Right lobe of liver (tissue), 6 donors: ENCODE measurements around the gene RNU5B-1. TPM values are rescaled to one million over a fixed set of nuclear protein-coding genes. Genes with fewer than 3 reads are reported as not detected.
A peak's percentile ranks its signal among the peaks of the same experiment; 100 is the strongest.

Experiments
- ATAC-seq, 4 donors: fragments of 200-7000 bp; cut with Tn5 transposase; one replicate each; pipeline ENCODE4 v1.9.1; 2020; ENCODE audit warnings: mild to moderate bottlenecking in 4 of 4, moderate library complexity in 4 of 4
- DNase-seq, 3 donors: peaks; one replicate each; pipeline ENCODE4 v3.0.0-alpha.2; 2020
- H3K27ac ChIP-seq, 3 donors: fragments of 200-600 bp; one replicate each; pipeline ENCODE4 v1.8.0; 2022
- H3K27me3 ChIP-seq, 2 donors: fragments of 200-600 bp; one replicate each; pipeline ENCODE4 v1.8.0; 2022
- H3K36me3 ChIP-seq, 4 donors: fragments of 200-600 bp; sonication (generic) in 1 of 4; one replicate each; pipeline versions ENCODE4 v1.5.1 to v1.8.0; 2017 to 2022; ENCODE audit warnings: control low read depth in 1 of 4
- H3K4me1 ChIP-seq, 4 donors: fragments of 200-600 bp; sonication (generic) in 1 of 4; one replicate each; pipeline versions ENCODE4 v1.5.1 to v1.8.0; 2017 to 2022; ENCODE audit warnings: control low read depth in 1 of 4
- H3K4me3 ChIP-seq, 3 donors: fragments of 200-600 bp; one replicate each; pipeline ENCODE4 v1.8.0; 2022
- H3K9me3 ChIP-seq, 4 donors: fragments of 200-600 bp; sonication (generic) in 1 of 4; one replicate each; pipeline versions ENCODE4 v1.5.1 to v1.8.0; 2017 to 2022; ENCODE audit warnings: control low read depth in 1 of 4
- POLR2A ChIP-seq: fragments of 450-650 bp; IDR thresholded peaks from one replicate; pipeline ENCODE4 v1.6.1; 2017; ENCODE audit warnings: antibody characterized with exemption, mild to moderate bottlenecking
- WGBS: methylation state at CpG from one replicate; pipeline ENCODE4 v1.1.6; 2018; ENCODE audit warnings: low coverage, low lambda C conversion rate; ENCODE audit not compliant: insufficient coverage; ENCODE audit errors: missing lambda C conversion rate; 5-methylcytosine and 5-hydroxymethylcytosine counted together
- intact Hi-C, 2 donors: fragments of 100-400 bp; cut with DNase I; formaldehyde crosslinking; loops; one replicate each; pipeline versions ENCODE4 v1.11.2 to v1.14.1; 2022
- total RNA-seq, 6 experiments: library from RNA; depleted of rRNA in 2 of 6; stranded (reverse); fragments of >200 nt in 2 of 6; fragmentation: NEBNext Ultra II Directional in 3 of 6; extraction: Animal tissue kit (Norgen Biotek cat#: 25700) in 3 of 6; gene quantifications; one replicate each; pipeline versions ENCODE4 v1.1.0 to v1.2.4, GENCODE V29; 2016 to 2023
- TF ChIP-seq, protein P1 (sequence below), 4 donors: fragments of 200-600 bp in 3 of 4; fragments of 450-650 bp in 1 of 4; IDR thresholded peaks; one replicate each; pipeline versions ENCODE4 v1.5.1 to v1.8.0; 2016 to 2022; ENCODE audit warnings: antibody characterized with exemption in 4 of 4, mild to moderate bottlenecking in 2 of 4
- donor health status: DM: no; HTN: yes; CAD: no.
- donor health status: DM: no; HTN: no; CAD: no.
- donor health status: DM: no; HTN: no; CAD: no.
- donor health status: DM: no; HTN: yes; CAD: no.
- donor health status: DM: no; HTN: yes; CAD: no.

The RNU5B-1 gene
- total RNA-seq, 6 experiments from 2014 or later: 11.0 to 35.4 TPM; not detected in 4

DNA sequence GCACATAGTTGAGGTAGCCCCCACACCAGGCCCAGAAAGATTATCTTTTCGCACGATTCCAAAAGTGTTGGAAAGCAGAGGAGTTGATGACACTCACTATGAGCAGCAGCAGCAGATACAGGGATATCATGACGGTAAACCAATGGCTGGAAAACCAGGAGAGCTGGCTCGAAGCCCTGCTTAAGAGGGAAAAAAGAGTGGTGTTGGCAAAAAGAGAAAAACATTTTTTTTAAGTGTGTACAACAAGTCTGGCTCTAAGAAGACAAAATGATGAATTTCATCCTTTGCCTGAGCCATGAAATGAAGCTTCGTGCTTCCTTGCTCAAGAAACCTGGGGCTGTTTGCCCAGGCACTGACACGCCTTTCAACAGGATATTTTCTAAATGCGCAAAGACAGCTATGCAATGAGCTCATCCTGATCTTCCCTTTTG is 45.1 kb upstream of the RNU5B-1 start:
- H3K9me3 ChIP-seq: no peaks in the 10 kb centered on the region
- ATAC-seq: no peak
- H3K36me3 ChIP-seq: peaks cover 0 to 30% (median 13%) of the 10 kb centered on the region in 4 donors
- H3K27ac ChIP-seq: no peak overlapping the region
- TF ChIP-seq, protein P1, sequence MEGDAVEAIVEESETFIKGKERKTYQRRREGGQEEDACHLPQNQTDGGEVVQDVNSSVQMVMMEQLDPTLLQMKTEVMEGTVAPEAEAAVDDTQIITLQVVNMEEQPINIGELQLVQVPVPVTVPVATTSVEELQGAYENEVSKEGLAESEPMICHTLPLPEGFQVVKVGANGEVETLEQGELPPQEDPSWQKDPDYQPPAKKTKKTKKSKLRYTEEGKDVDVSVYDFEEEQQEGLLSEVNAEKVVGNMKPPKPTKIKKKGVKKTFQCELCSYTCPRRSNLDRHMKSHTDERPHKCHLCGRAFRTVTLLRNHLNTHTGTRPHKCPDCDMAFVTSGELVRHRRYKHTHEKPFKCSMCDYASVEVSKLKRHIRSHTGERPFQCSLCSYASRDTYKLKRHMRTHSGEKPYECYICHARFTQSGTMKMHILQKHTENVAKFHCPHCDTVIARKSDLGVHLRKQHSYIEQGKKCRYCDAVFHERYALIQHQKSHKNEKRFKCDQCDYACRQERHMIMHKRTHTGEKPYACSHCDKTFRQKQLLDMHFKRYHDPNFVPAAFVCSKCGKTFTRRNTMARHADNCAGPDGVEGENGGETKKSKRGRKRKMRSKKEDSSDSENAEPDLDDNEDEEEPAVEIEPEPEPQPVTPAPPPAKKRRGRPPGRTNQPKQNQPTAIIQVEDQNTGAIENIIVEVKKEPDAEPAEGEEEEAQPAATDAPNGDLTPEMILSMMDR (IDR thresholded peaks at IDR 0.05): no peak
- no peak for TF ChIP-seq POLR2A
- no peaks in the 10 kb centered on the region for H3K27me3 ChIP-seq
- DNase-seq: no peak
- 91% methylated on average over 6 of the region's 7 CpGs for WGBS
- intact Hi-C loops: no loop called here
- H3K4me3 ChIP-seq: no peak overlapping the region
- no peaks in the 10 kb centered on the region for H3K4me1 ChIP-seq

DNA sequence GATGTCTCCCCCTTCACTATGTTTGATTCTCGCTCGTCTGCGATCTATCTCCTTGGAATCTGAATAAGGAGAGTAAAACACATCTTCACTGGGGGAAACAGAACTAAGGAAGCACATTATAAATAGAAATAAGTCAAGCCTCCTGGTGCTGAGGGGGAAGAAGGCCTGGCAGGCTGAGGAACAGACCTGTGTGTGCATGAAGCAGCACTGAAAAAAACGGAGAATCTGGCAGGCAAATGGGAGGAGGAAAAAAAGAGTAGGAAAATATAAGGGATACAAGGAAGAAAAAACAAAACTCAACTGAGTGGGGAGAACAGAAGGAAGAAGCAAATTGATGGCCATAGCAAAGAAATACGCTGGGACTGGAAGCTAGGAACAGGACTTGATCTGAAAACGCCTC is 43.5 kb upstream of the RNU5B-1 start:
- Histone ChIP-seq H3K4me3 (no peak overlapping the region), H3K36me3 (peaks cover 0 to 30% (median 13%) of the 10 kb centered on the region in 4 donors), H3K27me3 (no peaks in the 10 kb centered on the region), H3K4me1 (no peaks in the 10 kb centered on the region), H3K27ac (no peak overlapping the region), H3K9me3 (no peaks in the 10 kb centered on the region)
- intact Hi-C loops: loop anchor here in 1 of 2 donors (10.0 kb wide), 1 partner anchor 56 kb away; no protein-coding TSS in a partner anchor
- no peak for TF ChIP-seq POLR2A
- TF ChIP-seq, protein P1 (IDR thresholded peaks at IDR 0.05): no peak
- no peak for DNase-seq
- no peak for ATAC-seq
- WGBS: 87% methylated on average over 5 of the region's 6 CpGs

DNA sequence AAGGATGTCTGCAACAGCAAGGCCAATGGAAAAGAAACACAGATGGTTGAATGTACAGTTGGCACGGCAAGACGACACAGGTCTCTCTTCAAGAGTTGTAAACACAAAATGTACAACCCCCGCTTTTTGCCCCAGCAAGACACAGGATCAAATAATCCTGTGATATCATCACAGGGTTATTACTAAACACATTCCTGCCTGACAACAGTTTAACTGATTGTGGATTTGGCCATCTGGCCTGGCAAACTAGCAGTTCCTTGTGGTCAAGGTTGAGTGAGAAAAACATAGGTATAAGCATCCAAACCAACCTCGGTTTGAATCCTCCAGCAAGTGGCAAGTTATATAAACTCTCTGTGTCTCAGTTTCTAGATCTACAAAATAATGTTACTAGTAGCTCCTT is 41.2 kb upstream of the RNU5B-1 start:
- ATAC-seq: no peak
- TF ChIP-seq POLR2A: no peak
- TF ChIP-seq, protein P1 (IDR thresholded peaks at IDR 0.05): no peak
- WGBS: 96% methylated on average over 4 of the region's 4 CpGs
- no peaks in the 10 kb centered on the region for H3K27me3 ChIP-seq
- intact Hi-C loops: loop anchor here in 1 of 2 donors (10.0 kb wide), 1 partner anchor 59 kb away; no protein-coding TSS in a partner anchor
- H3K4me1 ChIP-seq: no peaks in the 10 kb centered on the region
- no peak overlapping the region for H3K27ac ChIP-seq
- no peak for DNase-seq
- H3K4me3 ChIP-seq: no peak overlapping the region
- peaks cover 0 to 30% (median 13%) of the 10 kb centered on the region in 4 donors for H3K36me3 ChIP-seq
- no peaks in the 10 kb centered on the region for H3K9me3 ChIP-seq

DNA sequence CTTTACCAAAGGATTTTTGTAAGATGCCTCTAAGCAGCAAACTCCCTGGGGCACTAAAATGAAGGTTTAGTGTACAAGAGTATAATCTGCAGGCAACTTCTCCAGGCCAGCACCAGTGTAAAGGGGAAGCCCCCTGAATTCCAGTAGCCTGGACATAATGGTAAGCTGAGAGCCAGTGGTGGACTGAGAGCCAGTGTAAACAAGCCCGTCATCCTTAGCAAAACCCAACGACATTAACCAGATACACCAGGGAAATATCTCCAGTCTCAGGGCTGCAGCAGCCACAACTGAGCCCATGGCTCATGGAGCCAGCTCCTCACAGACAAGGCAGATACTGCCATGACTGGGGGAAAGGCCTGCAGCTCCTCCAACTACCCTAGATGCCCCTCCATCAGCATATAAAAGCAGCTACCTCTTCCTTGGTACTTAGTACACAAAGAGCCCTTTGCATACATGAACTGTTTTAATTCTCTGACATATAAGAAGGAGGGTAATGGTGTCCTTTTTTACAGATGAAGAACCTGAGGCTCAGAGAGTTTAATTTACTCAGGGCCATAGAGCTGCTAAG is 39.5 kb upstream of the RNU5B-1 start:
- H3K4me1 ChIP-seq: no peaks in the 10 kb centered on the region
- intact Hi-C loops: loop anchor here in 1 of 2 donors (10.0 kb wide), 1 partner anchor 60 kb away; no protein-coding TSS in a partner anchor

More for the DNA sequence above, 39.5 kb upstream of the RNU5B-1 start:
- Histone ChIP-seq H3K27ac (no peak overlapping the region), H3K9me3 (no peaks in the 10 kb centered on the region), H3K4me3 (no peak overlapping the region), H3K27me3 (no peaks in the 10 kb centered on the region), H3K36me3 (peaks cover 0 to 18% (median 7%) of the 10 kb centered on the region in 4 donors)
- DNase-seq (no peak), ATAC-seq (peak in 2 of 4 donors; percentile 22 to 33)
- WGBS: 80% methylated on average over 1 of the region's 2 CpGs
- TF ChIP-seq POLR2A: no peak
- TF ChIP-seq, protein P1 (IDR thresholded peaks at IDR 0.05): no peak
